Adrenal gland (tissue), 12 donors: ENCODE measurements around the gene OR2AJ1. TPM values are rescaled to one million over a fixed set of nuclear protein-coding genes. Genes with fewer than 3 reads are reported as not detected.

Experiments
- DNase-seq, 7 donors: peaks; one replicate each; pipeline ENCODE4 v3.0.0-alpha.2; 2019 to 2020
- H3K27ac ChIP-seq, 5 donors: fragments of 200-600 bp; sonication (generic) in 4 of 5; 1 replicate in 3 of 5; 2 replicates in 2 of 5; pipeline versions ENCODE4 v1.5.1 to v1.8.0; 2016 to 2020; ENCODE audit warnings: mild to moderate bottlenecking in 1 of 5
- H3K27me3 ChIP-seq: fragments of 200-600 bp; 2 replicates; pipeline ENCODE4 v1.8.0; 2021
- H3K36me3 ChIP-seq, 2 donors: fragments of 200-600 bp; replicated peaks in 1 of 2; 1 replicate in 1 of 2; 2 replicates in 1 of 2; pipeline versions ENCODE4 v1.5.1 to v1.8.0; 2018 to 2022
- H3K4me1 ChIP-seq, 2 donors: fragments of 200-600 bp; replicated peaks in 1 of 2; 1 replicate in 1 of 2; 2 replicates in 1 of 2; pipeline versions ENCODE4 v1.5.1 to v1.8.0; 2018 to 2021
- H3K4me3 ChIP-seq, 4 donors: fragments of 200-600 bp; sonication (generic) in 3 of 4; one replicate each; pipeline ENCODE4 v1.5.1; 2016 to 2018
- H3K9me3 ChIP-seq, 3 donors: fragments of 200-600 bp; sonication (generic) in 1 of 3; replicated peaks in 1 of 3; 1 replicate in 2 of 3; 2 replicates in 1 of 3; pipeline versions ENCODE4 v1.5.1 to v1.8.0; 2016 to 2021
- POLR2A ChIP-seq, 2 donors: fragments of 450-650 bp; IDR thresholded peaks; one replicate each; pipeline ENCODE4 v1.6.1; 2017; ENCODE audit warnings: antibody characterized with exemption in 2 of 2, mild to moderate bottlenecking in 2 of 2, moderate library complexity in 1 of 2
- WGBS, 4 donors: extraction: QIAGEN DNeasy Blood & Tissue Kit in 2 of 4; methylation state at CpG; one replicate each; pipeline versions ENCODE4 v1.1.5 to v1.1.7; 2013 to 2017; 5-methylcytosine and 5-hydroxymethylcytosine counted together
- intact Hi-C, 2 donors: fragments of 100-400 bp; cut with DNase I; formaldehyde crosslinking; loops; one replicate each; pipeline versions ENCODE4 v1.14.1 to v1.15.0; 2022 to 2023
- polyA plus RNA-seq, 3 donors: library from polyadenylated mRNA; stranded (reverse); fragments of 200-250 nt in 2 of 3; fragments of 350-450 nt in 1 of 3; fragmentation: Illumina TruSeq in 1 of 3; extraction: RNeasy Lipid Tissue Mini Kit (QIAGEN cat#74804) in 1 of 3; gene quantifications; one replicate each; pipeline ENCODE4 v1.2.3, GENCODE V29; 2013 to 2014
- total RNA-seq, 9 donors: library from RNA; depleted of rRNA in 4 of 9; stranded (reverse); fragments of >200 nt in 4 of 9; fragments of 120-200 nt in 1 of 9; fragmentation: NEBNext Ultra II Directional in 1 of 9; extraction: Animal tissue kit (Norgen Biotek cat#: 25700) in 1 of 9; gene quantifications; one replicate each; pipeline versions ENCODE4 v1.1.0 to v1.2.4, GENCODE V29; 2013 to 2023
- TF ChIP-seq, protein P1 (sequence below), 6 experiments: fragments of 450-650 bp in 4 of 6; fragments of 200-600 bp in 2 of 6; sonication (generic) in 1 of 6; IDR thresholded peaks; 1 replicate in 5 of 6; 2 replicates in 1 of 6; pipeline versions ENCODE4 v1.5.1 to v1.8.0; 2016 to 2021; ENCODE audit warnings: antibody characterized with exemption in 6 of 6, mild to moderate bottlenecking in 2 of 6, moderate library complexity in 1 of 6
- donor health status: healthy with polysubstance abuse.
- donor health status: Bipolar disorder and iron deficiency.
- donor health status: DM: yes; HTN: yes; CAD: no.
- donor health status: DM: no; HTN: no; CAD: no.
- donor health status: DM: no; HTN: no; CAD: no.
- donor health status: DM: yes; HTN: yes; CAD: no.

Gene OR2AJ1
- total and polyA plus RNA-seq, 12 donors: 0.33 TPM; not detected in 11

GRCh38 chr1:247906504-247907047 is 18.1 kb upstream of the OR2AJ1 start:
- Histone ChIP-seq H3K9me3 (no peaks in the 10 kb centered on the region), H3K4me3 (peak overlapping the region in 1 of 4 donors; percentile 35), H3K27me3 (no peaks in the 10 kb centered on the region), H3K27ac (peak overlapping the region in 1 of 5 donors; percentile 26), H3K4me1 (no peaks in the 10 kb centered on the region), H3K36me3 (no peaks in the 10 kb centered on the region)
- intact Hi-C loops: no loop called here
- WGBS, 4 donors: 27 to 39% (median 32%) methylated on average over 7 of the region's 7 CpGs
- TF ChIP-seq, protein P1, sequence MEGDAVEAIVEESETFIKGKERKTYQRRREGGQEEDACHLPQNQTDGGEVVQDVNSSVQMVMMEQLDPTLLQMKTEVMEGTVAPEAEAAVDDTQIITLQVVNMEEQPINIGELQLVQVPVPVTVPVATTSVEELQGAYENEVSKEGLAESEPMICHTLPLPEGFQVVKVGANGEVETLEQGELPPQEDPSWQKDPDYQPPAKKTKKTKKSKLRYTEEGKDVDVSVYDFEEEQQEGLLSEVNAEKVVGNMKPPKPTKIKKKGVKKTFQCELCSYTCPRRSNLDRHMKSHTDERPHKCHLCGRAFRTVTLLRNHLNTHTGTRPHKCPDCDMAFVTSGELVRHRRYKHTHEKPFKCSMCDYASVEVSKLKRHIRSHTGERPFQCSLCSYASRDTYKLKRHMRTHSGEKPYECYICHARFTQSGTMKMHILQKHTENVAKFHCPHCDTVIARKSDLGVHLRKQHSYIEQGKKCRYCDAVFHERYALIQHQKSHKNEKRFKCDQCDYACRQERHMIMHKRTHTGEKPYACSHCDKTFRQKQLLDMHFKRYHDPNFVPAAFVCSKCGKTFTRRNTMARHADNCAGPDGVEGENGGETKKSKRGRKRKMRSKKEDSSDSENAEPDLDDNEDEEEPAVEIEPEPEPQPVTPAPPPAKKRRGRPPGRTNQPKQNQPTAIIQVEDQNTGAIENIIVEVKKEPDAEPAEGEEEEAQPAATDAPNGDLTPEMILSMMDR (IDR thresholded peaks at IDR 0.05): no peak
- no peak for TF ChIP-seq POLR2A (IDR thresholded peaks at IDR 0.05)
- no peak for DNase-seq

DNA sequence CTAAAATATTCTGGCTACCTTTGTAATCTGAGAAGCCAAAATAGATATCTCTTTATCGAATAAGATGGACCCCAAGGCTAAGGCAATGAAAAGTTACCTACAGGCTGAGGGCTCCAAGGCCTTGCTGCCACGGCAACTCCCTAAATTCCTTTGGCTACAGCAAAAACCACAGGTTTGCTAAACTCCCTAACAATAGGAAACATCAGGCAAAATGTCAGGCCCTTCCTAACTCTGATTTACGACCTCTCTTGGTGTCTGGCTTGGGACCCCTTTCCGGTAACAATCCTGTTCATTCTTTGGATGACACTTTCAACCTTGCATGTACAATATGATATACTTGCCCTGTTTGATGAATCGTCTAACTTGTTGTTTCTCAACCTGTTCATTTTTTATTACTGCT is 15.9 kb upstream of the OR2AJ1 start:
- Histone ChIP-seq H3K27ac (no peak overlapping the region), H3K4me3 (no peak overlapping the region), H3K36me3 (no peaks in the 10 kb centered on the region), H3K4me1 (no peaks in the 10 kb centered on the region), H3K9me3 (no peaks in the 10 kb centered on the region), H3K27me3 (no peaks in the 10 kb centered on the region)
- intact Hi-C loops: no loop called here
- DNase-seq: no peak
- WGBS, 4 donors: 66 to 86% (median 74%) methylated on average over 5 of the region's 5 CpGs
- TF ChIP-seq POLR2A (IDR thresholded peaks at IDR 0.05): no peak
- TF ChIP-seq, protein P1 (IDR thresholded peaks at IDR 0.05): no peak

DNA sequence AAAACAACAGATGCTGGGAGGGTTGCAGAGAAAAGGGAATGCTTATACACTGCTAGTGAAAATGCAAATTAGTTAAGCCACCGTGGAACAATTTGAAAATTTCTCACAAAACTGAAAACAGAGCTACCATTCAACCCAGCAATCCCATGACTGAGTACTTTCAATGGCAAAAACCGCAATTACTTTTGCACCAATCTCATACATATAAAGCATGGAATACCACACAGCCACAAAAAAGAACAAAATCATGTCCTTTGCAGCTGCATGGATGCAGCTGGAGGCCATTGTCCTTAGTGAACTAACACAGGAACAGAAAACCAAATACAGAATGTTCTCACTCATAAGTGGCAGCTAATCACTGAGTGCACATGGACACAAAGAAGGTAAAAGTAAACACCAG is 10.9 kb upstream of the OR2AJ1 start:
- Histone ChIP-seq H3K4me1 (no peaks in the 10 kb centered on the region), H3K4me3 (no peak overlapping the region), H3K27me3 (no peaks in the 10 kb centered on the region), H3K27ac (no peak overlapping the region), H3K9me3 (no peaks in the 10 kb centered on the region), H3K36me3 (no peaks in the 10 kb centered on the region)
- TF ChIP-seq POLR2A (IDR thresholded peaks at IDR 0.05): no peak
- TF ChIP-seq, protein P1 (IDR thresholded peaks at IDR 0.05): no peak
- intact Hi-C loops: no loop called here
- WGBS, 4 donors: 74 to 86% (median 82%) methylated on average over 2 of the region's 2 CpGs
- no peak for DNase-seq

- TF ChIP-seq POLR2A (IDR thresholded peaks at IDR 0.05): no peak
- TF ChIP-seq, protein P1 (IDR thresholded peaks at IDR 0.05): no peak
- no peaks in the 10 kb centered on the region for H3K27me3 ChIP-seq
- H3K4me3 ChIP-seq: no peak overlapping the region
- 29 to 40% (median 32%) methylated on average over 4 of the region's 4 CpGs for WGBS, 4 donors
- no peaks in the 10 kb centered on the region for H3K9me3 ChIP-seq
- intact Hi-C loops: no loop called here
- H3K27ac ChIP-seq: no peak overlapping the region
- no peaks in the 10 kb centered on the region for H3K36me3 ChIP-seq
- DNase-seq: no peak
- no peaks in the 10 kb centered on the region for H3K4me1 ChIP-seq
These were observed 9.6 kb upstream of the OR2AJ1 start for GRCh38 chr1:247914941-247915662.
